ENCODE results near the gene KCNMA1. TPM values are rescaled to one million over a fixed set of nuclear protein-coding genes. Genes with fewer than 3 reads are reported as not detected.

Gene KCNMA1
- polyA plus RNA-seq, 1 of the 3 experiments (the other 2 are of a cell fraction), result 107 TPM

- Histone ChIP-seq H3K9me3 (no peaks in the 10 kb centered on the region), H3F3A (replicated peaks; ENCODE audit: insufficient read depth) (no peaks in the 10 kb centered on the region), H2AFZ (ENCODE audit: low read depth) (no peak overlapping the region), H4K20me1 (ENCODE audit: insufficient read depth) (no peaks in the 10 kb centered on the region), H3K4me1 (ENCODE audit: control insufficient read depth in 1 of 2, insufficient read depth in 2 of 2, low read depth in 1 of 2, low read length in 1 of 2) (peaks cover 0 to 3% of the 10 kb centered on the region in 2 experiments; a peak in 1 of 4 replicates), H3K27me3 (ENCODE audit: insufficient read depth) (no peaks in the 10 kb centered on the region), H3K4me2 (no peak overlapping the region), H3K36me3 (replicated peaks in 1 of 2; ENCODE audit: control insufficient read depth in 1 of 2, insufficient read depth in 2 of 2, low read length in 1 of 2) (no peaks in the 10 kb centered on the region), H3K27ac (ENCODE audit: low read depth in 2 of 2, low read length in 1 of 2) (no peak overlapping the region), H3K79me2 (ENCODE audit: insufficient read depth) (no peaks in the 10 kb centered on the region), H3K9ac (no peak overlapping the region), H3K9me2 (no peaks in the 10 kb centered on the region), H3K4me3 (ENCODE audit: low read depth in 2 of 2, low read length in 1 of 2) (no peak overlapping the region)
- 87% methylated on average over 3 of the region's 3 CpGs for WGBS (ENCODE audit: low lambda C conversion rate)
- CTCF ChIA-PET, result interaction anchor here (0.7 to 1.8 kb wide), 5 partner anchors 15 to 58 kb away, joined by 3 to 7 read pairs (median 3); no protein-coding TSS in a partner anchor
- TF ChIP-seq PBX3 (IDR thresholded peaks at IDR 0.05), result no peak
- TF ChIP-seq TCF12 (IDR thresholded peaks at IDR 0.05), result no peak
- no peak for TF ChIP-seq RXRA (IDR thresholded peaks at IDR 0.05; ENCODE audit: borderline replicate concordance, low read depth)
- no peak for TF ChIP-seq FOXM1 (IDR thresholded peaks at IDR 0.05; ENCODE audit: low read depth)
- no peak for TF ChIP-seq SIN3A (IDR thresholded peaks at IDR 0.05; ENCODE audit: borderline replicate concordance, low read depth, low read length)
- no peak for TF ChIP-seq EP300 (IDR thresholded peaks at IDR 0.05; ENCODE audit: borderline replicate concordance in 1 of 2, low read depth in 1 of 2, low read length in 1 of 2)
- TF ChIP-seq EZH2phosphoT487 (IDR thresholded peaks at IDR 0.05; ENCODE audit: borderline replicate concordance, low read depth), result no peak
- TF ChIP-seq TAF1 (IDR thresholded peaks at IDR 0.05; ENCODE audit: borderline replicate concordance, low read depth, low read length), result no peak
- TF ChIP-seq RAD21 (IDR thresholded peaks at IDR 0.05; ENCODE audit: low read length), result no peak
- TF ChIP-seq RFX5 (IDR thresholded peaks at IDR 0.05; ENCODE audit: low read length), result no peak
- TF ChIP-seq CHD2 (IDR thresholded peaks at IDR 0.05; ENCODE audit: low read length, partially characterized antibody), result no peak
- no peak for TF ChIP-seq NFIC (IDR thresholded peaks at IDR 0.05; ENCODE audit: borderline replicate concordance)
- DNase-seq, result no peak
- POLR2A ChIA-PET, result no interaction called here
These were observed 201.2 kb downstream of the KCNMA1 start for GRCh38 chr10:77436257-77436975.

GRCh38 chr10:77433546-77433945, 204.1 kb downstream of the KCNMA1 start:
- ChIA-PET CTCF (no interaction called here), POLR2A (no interaction called here)
- 96% methylated on average over 7 of the region's 7 CpGs for WGBS (ENCODE audit: low lambda C conversion rate)

More at GRCh38 chr10:77433546-77433945, 204.1 kb downstream of the KCNMA1 start:
- Histone ChIP-seq H3K27me3 (ENCODE audit: insufficient read depth) (no peaks in the 10 kb centered on the region), H2AFZ (ENCODE audit: low read depth) (no peak overlapping the region), H3K27ac (ENCODE audit: low read depth in 2 of 2, low read length in 1 of 2) (no peak overlapping the region), H3K4me2 (no peak overlapping the region), H3K9me2 (no peaks in the 10 kb centered on the region), H3K4me1 (ENCODE audit: control insufficient read depth in 1 of 2, insufficient read depth in 2 of 2, low read depth in 1 of 2, low read length in 1 of 2) (peaks cover 0 to 8% of the 10 kb centered on the region in 2 experiments; a peak in 1 of 4 replicates), H3F3A (replicated peaks; ENCODE audit: insufficient read depth) (no peaks in the 10 kb centered on the region), H3K79me2 (ENCODE audit: insufficient read depth) (no peaks in the 10 kb centered on the region), H4K20me1 (ENCODE audit: insufficient read depth) (no peaks in the 10 kb centered on the region), H3K36me3 (replicated peaks in 1 of 2; ENCODE audit: control insufficient read depth in 1 of 2, insufficient read depth in 2 of 2, low read length in 1 of 2) (no peaks in the 10 kb centered on the region), H3K4me3 (ENCODE audit: low read depth in 2 of 2, low read length in 1 of 2) (no peak overlapping the region), H3K9me3 (no peaks in the 10 kb centered on the region), H3K9ac (no peak overlapping the region)
- no peak for DNase-seq
- TF ChIP-seq NRF1 (IDR thresholded peaks at IDR 0.05; ENCODE audit: low read depth, low read length), result no peak
- no peak for TF ChIP-seq MEF2A (IDR thresholded peaks at IDR 0.05; ENCODE audit: borderline replicate concordance, low read depth)
- no peak for TF ChIP-seq FOXJ3 (CRISPR knock-in tag; IDR thresholded peaks at IDR 0.05)
- TF ChIP-seq EZH2phosphoT487 (IDR thresholded peaks at IDR 0.05; ENCODE audit: borderline replicate concordance, low read depth), result no peak

All from SK-N-SH (cell line).